NCI-H526 treated with DMSO at 0.1 percent for 48 hours (cell line): ENCODE data around the gene SLC38A7.
"Not testable (repeated sequence)": the region's sequence is repeated elsewhere in the genome, so short reads cannot be mapped to it uniquely, and the experiment has no call there.

Experiments used
- DNase-seq: peaks from one replicate; lab custom pipeline; 2025; lab: John Stamatoyannopoulos, UW

SLC38A7 gene, protein sequence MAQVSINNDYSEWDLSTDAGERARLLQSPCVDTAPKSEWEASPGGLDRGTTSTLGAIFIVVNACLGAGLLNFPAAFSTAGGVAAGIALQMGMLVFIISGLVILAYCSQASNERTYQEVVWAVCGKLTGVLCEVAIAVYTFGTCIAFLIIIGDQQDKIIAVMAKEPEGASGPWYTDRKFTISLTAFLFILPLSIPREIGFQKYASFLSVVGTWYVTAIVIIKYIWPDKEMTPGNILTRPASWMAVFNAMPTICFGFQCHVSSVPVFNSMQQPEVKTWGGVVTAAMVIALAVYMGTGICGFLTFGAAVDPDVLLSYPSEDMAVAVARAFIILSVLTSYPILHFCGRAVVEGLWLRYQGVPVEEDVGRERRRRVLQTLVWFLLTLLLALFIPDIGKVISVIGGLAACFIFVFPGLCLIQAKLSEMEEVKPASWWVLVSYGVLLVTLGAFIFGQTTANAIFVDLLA

GRCh38 chr16:58684354-58685083 is at the start of gene SLC38A7:
TSS of gene SLC38A7 (minus strand) at chr16:58684770. CDS start at chr16:58680126, 4,644 bp downstream.
- peak; percentile 2 for DNase-seq

- peak; percentile 60 for DNase-seq
Observed at GRCh38 chr16:58733671-58734458, 49.3 kb upstream of the SLC38A7 start, which contains the start of gene GOT2. TSS of gene GOT2 (minus strand) at chr16:58734316. CDS start at chr16:58734228, 88 bp downstream.

DNA sequence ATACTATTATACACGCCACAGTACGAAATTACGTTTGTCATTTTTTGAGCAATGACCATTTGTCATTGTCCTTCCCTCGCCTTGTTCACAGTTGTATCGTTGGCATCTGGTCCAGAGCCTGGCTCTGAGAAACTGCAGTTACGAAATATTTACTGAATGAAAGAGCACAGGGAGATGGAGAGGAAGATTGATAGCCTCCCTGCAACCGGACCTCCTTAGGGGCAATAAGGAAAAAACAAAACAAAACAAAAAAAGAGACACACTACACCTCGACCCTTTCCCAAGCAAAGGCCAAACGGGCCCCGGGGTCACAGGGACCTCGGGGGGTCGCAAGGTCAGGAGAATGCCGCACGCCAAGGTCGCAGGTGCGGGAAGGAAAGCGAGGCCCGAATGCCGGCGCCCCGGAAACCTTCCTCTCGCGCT is 48.7 kb upstream of the SLC38A7 start:
- no peak for DNase-seq

- no peak for DNase-seq
Observed at GRCh38 chr16:58732545-58733247, 48.1 kb upstream of the SLC38A7 start.

- no peak for DNase-seq
Observed at GRCh38 chr16:58730724-58731370, 46.3 kb upstream of the SLC38A7 start.

GRCh38 chr16:58727796-58728568 is 43.4 kb upstream of the SLC38A7 start:
- DNase-seq: no peak

DNA sequence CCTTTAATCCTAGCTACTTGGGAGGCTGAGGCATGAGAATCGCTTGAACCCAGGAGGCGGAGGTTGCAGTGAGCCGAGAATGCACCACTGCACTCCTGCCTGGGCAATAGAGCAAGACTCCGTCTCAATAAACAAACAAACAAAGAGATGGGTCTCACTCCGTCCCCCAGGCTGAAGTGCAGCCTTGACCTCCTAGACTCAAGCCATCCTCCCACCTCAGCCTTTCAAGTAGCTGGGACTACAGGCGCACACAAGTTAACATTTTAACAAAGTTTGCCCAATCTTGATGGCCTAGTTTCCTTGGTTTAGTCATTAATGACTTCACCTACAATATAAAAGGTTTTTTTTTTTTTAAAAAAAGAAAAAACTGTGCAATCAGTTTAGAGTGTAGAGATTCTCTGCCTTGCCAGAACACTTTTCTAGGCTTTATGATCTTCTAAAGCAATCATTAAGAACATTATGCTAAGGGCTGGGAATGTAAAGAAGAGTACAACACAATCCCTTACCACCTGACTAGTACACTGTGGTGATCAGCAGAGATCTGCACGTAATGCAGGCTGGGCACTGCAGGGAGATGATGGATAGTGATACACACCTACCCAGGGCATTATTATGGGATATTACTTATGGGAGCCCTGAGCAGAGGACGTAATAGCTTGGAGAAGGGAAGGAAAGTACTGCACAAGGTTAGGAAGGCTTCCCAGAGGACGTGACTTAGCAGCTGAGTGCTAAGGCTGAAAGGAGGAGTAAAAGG is 42.6 kb upstream of the SLC38A7 start:
- DNase-seq: no peak

GRCh38 chr16:58723109-58723508 is 38.5 kb upstream of the SLC38A7 start:
- no peak for DNase-seq

DNA sequence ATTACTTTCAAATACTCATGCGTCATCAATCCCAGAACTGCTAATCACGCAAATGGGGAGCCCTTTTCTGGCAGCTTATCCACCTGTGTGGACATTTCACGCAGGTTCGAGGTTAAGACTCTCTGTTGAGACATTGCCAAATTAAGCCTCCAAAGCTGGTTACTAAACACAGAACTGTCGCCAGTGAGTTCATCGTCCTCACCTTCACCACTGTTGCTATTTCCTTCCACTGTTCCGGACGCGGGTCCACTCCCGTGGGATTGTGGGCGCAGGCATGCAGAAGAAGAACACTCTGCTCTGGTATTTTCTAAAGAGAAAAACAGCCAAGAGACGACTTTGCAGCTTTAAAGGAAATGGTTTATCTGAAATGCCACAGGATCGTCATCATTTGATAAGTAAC is 33.4 kb upstream of the SLC38A7 start:
- DNase-seq: no peak

- no peak for DNase-seq
Observed at GRCh38 chr16:58716468-58716867, 31.9 kb upstream of the SLC38A7 start.

DNA sequence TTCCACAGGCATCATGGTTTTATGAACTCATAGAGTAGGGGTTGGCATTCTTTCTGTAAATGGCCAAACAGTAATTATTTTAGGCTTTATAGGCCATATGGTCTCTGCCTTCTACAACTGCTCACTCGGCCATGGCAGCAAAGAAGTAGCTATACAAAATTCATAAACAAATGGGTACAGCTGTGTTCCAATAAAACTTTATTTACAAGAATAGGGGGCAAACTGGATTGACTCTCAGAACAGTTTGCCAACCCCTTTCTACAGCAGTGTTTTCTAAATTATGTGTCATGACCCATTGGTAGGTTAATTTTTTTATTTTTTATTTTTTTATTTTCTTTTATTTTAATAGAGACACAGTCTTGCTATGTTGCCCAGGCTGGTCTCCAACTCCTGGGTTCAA is 29.2 kb upstream of the SLC38A7 start:
- DNase-seq: no peak

DNA sequence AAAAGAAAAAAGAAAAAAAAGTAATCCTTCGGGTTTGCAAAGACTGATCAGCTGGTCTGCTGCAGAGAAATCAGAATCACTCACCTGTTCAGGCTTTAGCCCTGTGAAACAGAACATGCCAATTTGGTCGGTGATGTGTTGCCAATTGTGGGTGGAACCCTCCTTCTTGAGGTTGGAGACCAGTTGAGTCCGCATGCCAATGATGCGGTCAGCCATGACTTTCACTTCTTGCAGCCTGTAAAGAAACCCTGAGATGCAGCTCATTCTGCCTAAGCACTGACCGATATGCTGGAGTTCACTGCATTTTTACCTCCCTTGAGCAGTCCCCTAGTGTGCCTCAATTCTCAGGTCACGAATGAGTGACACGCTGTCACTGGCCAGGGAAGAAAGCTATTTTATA is 24.8 kb upstream of the SLC38A7 start:
- DNase-seq: no peak

- no peak for DNase-seq
Observed at GRCh38 chr16:58699151-58699550, 14.6 kb upstream of the SLC38A7 start.

- DNase-seq: no peak
Observed at GRCh38 chr16:58695368-58695767, 10.8 kb upstream of the SLC38A7 start.

GRCh38 chr16:58692450-58692849 is 7.9 kb upstream of the SLC38A7 start:
- no peak for DNase-seq

DNA sequence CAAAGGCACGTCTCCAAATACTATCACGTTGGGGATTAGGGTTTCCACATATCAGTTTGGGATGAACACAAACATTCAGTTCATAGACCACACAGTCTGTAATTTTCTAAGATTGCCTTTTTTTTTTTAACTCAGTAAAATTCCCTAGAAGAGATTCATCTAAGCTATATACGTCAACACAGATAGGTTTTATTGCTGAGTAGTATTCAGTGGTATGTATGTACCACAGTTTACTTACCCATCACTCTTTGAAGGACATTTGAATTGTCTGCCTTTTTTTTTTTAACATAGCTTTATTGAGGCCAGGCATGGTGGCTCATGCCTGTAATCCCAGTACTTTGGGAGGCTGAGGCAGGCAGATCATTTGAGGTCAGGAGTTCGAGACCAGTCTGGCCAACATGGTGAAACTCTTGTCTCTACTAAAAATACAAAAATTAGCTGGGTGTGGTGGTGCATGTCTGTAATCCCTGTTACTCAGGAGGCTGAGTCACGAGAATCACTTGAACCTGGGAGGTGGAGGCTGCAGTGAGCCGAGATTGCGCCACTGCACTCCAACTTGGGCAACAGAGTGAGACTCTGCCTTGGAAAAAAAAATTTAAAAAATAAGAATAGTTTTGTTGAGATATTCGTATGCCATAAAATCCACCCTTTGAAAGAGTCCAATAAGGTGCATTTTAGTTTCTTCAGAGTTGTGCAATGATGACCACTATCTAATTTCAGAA is 2.6 kb upstream of the SLC38A7 start:
- DNase-seq: not testable (repeated sequence)

GRCh38 chr16:58685084-58685449 is 497 bp upstream of the SLC38A7 start:
- DNase-seq: no peak

- DNase-seq: no peak
Observed at GRCh38 chr16:58684001-58684353, 593 bp downstream of the SLC38A7 start.

DNA sequence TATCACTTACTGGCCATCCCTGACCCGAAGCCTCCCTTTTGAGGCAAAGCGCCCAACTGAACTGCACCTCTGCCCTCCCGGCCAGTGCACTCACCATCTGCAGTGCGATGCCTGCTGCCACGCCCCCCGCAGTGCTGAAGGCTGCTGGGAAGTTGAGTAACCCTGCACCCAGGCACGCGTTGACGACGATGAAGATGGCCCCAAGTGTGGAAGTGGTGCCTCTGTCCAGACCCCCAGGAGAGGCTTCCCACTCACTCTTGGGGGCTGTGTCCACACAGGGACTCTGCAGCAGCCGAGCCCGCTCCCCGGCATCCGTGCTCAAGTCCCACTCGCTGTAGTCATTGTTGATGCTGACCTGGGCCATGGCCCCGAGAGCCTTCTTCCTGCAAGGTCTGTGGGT is 4.8 kb downstream of the SLC38A7 start:
- DNase-seq: no peak
